Large intestine (tissue), 3 donors: ENCODE measurements around the gene HPGD. TPM values are rescaled to one million over a fixed set of nuclear protein-coding genes. Genes with fewer than 3 reads are reported as not detected.

ENCODE experiments used
- DNase-seq, 2 donors: peaks; one replicate each; pipeline versions ENCODE4 v3.0.0 to v3.0.0-alpha.2; 2013
- H3K27ac ChIP-seq: one replicate; pipeline ENCODE4 v1.5.1; 2013; ENCODE audit warnings: low read length
- H3K27me3 ChIP-seq: 2 replicates; pipeline ENCODE4 v1.6.1; 2013; ENCODE audit warnings: low read length; ENCODE audit not compliant: control insufficient read depth, insufficient read depth
- H3K36me3 ChIP-seq: 2 replicates; pipeline ENCODE4 v1.6.1; 2013; ENCODE audit warnings: low read length; ENCODE audit not compliant: control insufficient read depth, insufficient read depth
- H3K4me1 ChIP-seq: one replicate; pipeline ENCODE4 v1.6.1; 2013; ENCODE audit warnings: low read length; ENCODE audit not compliant: control insufficient read depth, insufficient read depth
- H3K4me3 ChIP-seq: one replicate; pipeline ENCODE4 v1.5.1; 2013; ENCODE audit warnings: low read length
- H3K9me3 ChIP-seq: one replicate; pipeline ENCODE4 v1.6.1; 2013; ENCODE audit warnings: mild to moderate bottlenecking, low read depth, low read length, moderate library complexity; ENCODE audit not compliant: control insufficient read depth
- WGBS: methylation state at CpG from one replicate; pipeline ENCODE4 v1.1.5; 2013; ENCODE audit warnings: low lambda C conversion rate; ENCODE audit not compliant: insufficient coverage; 5-methylcytosine and 5-hydroxymethylcytosine counted together
- polyA plus RNA-seq: library from polyadenylated mRNA; unstranded; fragments of 120-200 nt; gene quantifications from one replicate; pipeline ENCODE4 v1.2.1, GENCODE V29; 2013

The HPGD gene
- polyA plus RNA-seq, 1 donor: 57.7 TPM

GRCh38 chr4:174485025-174485424, 37.3 kb downstream of the HPGD start:
- Histone ChIP-seq H3K27me3 (no peaks in the 10 kb centered on the region), H3K4me3 (no peak overlapping the region), H3K27ac (no peak overlapping the region), H3K9me3 (no peaks in the 10 kb centered on the region), H3K36me3 (no peaks in the 10 kb centered on the region), H3K4me1 (no peaks in the 10 kb centered on the region)
- DNase-seq: peak in 1 of 2 donors; percentile 56
- 20% methylated on average over 1 of the region's 5 CpGs for WGBS

- 100% methylated on average over 2 of the region's 3 CpGs for WGBS
- H3K9me3 ChIP-seq: no peaks in the 10 kb centered on the region
- H3K4me3 ChIP-seq: no peak overlapping the region
- no peak overlapping the region for H3K27ac ChIP-seq
- no peaks in the 10 kb centered on the region for H3K36me3 ChIP-seq
- DNase-seq: no peak
- no peaks in the 10 kb centered on the region for H3K4me1 ChIP-seq
- no peaks in the 10 kb centered on the region for H3K27me3 ChIP-seq
These were observed 38.5 kb downstream of the HPGD start for GRCh38 chr4:174483792-174484191.

- Histone ChIP-seq H3K27me3 (no peaks in the 10 kb centered on the region), H3K4me3 (no peak overlapping the region), H3K9me3 (no peaks in the 10 kb centered on the region), H3K27ac (no peak overlapping the region), H3K4me1 (no peaks in the 10 kb centered on the region), H3K36me3 (no peaks in the 10 kb centered on the region)
- no peak for DNase-seq
- WGBS: 86% methylated on average over 1 of the region's 2 CpGs
These were observed 43.1 kb downstream of the HPGD start for GRCh38 chr4:174479140-174479539.

- H3K4me3 ChIP-seq: no peak overlapping the region
- no peaks in the 10 kb centered on the region for H3K4me1 ChIP-seq
- no peak overlapping the region for H3K27ac ChIP-seq
- no peak for DNase-seq
- no peaks in the 10 kb centered on the region for H3K27me3 ChIP-seq
- H3K36me3 ChIP-seq: no peaks in the 10 kb centered on the region
- 100% methylated on average over 1 of the region's 3 CpGs for WGBS
- no peaks in the 10 kb centered on the region for H3K9me3 ChIP-seq
These were observed 46.8 kb downstream of the HPGD start for GRCh38 chr4:174475528-174475927.

GRCh38 chr4:174474457-174475075, 47.7 kb downstream of the HPGD start:
- no peak for DNase-seq

GRCh38 chr4:174467107-174467506, 55.2 kb downstream of the HPGD start:
- DNase-seq: no peak
- Histone ChIP-seq H3K4me1 (peaks cover 1% of the 10 kb centered on the region), H3K27me3 (no peaks in the 10 kb centered on the region), H3K4me3 (no peak overlapping the region), H3K27ac (no peak overlapping the region), H3K36me3 (no peaks in the 10 kb centered on the region), H3K9me3 (no peaks in the 10 kb centered on the region)
- 67% methylated on average over 1 of the region's 3 CpGs for WGBS

More at GRCh38 chr4:174474457-174475075, 47.7 kb downstream of the HPGD start:
- Histone ChIP-seq H3K36me3 (no peaks in the 10 kb centered on the region), H3K27ac (no peak overlapping the region), H3K4me1 (no peaks in the 10 kb centered on the region), H3K4me3 (no peak overlapping the region), H3K9me3 (no peaks in the 10 kb centered on the region), H3K27me3 (no peaks in the 10 kb centered on the region)
- no CpG with 5 or more reads among the region's 8 CpGs for WGBS

GRCh38 chr4:174464949-174465348, 57.3 kb downstream of the HPGD start:
- WGBS: 83% methylated on average over 1 of the region's 3 CpGs
- no peaks in the 10 kb centered on the region for H3K27me3 ChIP-seq
- no peak overlapping the region for H3K4me3 ChIP-seq
- no peak overlapping the region for H3K27ac ChIP-seq
- H3K36me3 ChIP-seq: no peaks in the 10 kb centered on the region
- no peak for DNase-seq
- H3K4me1 ChIP-seq: peaks cover 10% of the 10 kb centered on the region
- H3K9me3 ChIP-seq: no peaks in the 10 kb centered on the region

- peak; percentile 78 to 81 for DNase-seq
- Histone ChIP-seq H3K9me3 (no peaks in the 10 kb centered on the region), H3K27me3 (no peaks in the 10 kb centered on the region), H3K4me1 (peaks cover 10% of the 10 kb centered on the region), H3K27ac (peak overlapping the region; percentile 58), H3K36me3 (no peaks in the 10 kb centered on the region), H3K4me3 (no peak overlapping the region)
- no CpG with 5 or more reads among the region's 3 CpGs for WGBS
These were observed 60.7 kb downstream of the HPGD start for GRCh38 chr4:174461466-174462106.

- Histone ChIP-seq H3K4me3 (no peak overlapping the region), H3K9me3 (no peaks in the 10 kb centered on the region), H3K4me1 (peaks cover 10% of the 10 kb centered on the region), H3K36me3 (no peaks in the 10 kb centered on the region), H3K27ac (no peak overlapping the region), H3K27me3 (no peaks in the 10 kb centered on the region)
- WGBS: 40% methylated on average over 1 of the region's 1 CpG
- no peak for DNase-seq
These were observed 61.6 kb downstream of the HPGD start for GRCh38 chr4:174460684-174461083.

- Histone ChIP-seq H3K4me3 (no peak overlapping the region), H3K36me3 (no peaks in the 10 kb centered on the region), H3K4me1 (peaks cover 16% of the 10 kb centered on the region), H3K9me3 (no peaks in the 10 kb centered on the region), H3K27ac (no peak overlapping the region), H3K27me3 (no peaks in the 10 kb centered on the region)
- peak in 1 of 2 donors; percentile 31 for DNase-seq
- WGBS: 83% methylated on average over 1 of the region's 6 CpGs
These were observed 64.8 kb downstream of the HPGD start for GRCh38 chr4:174457468-174457867.
